Sigmoid colon (tissue), 7 donors: ENCODE data around the gene MINDY4. TPM values are rescaled to one million over a fixed set of nuclear protein-coding genes. Genes with fewer than 3 reads are reported as not detected.

ENCODE experiments used
- DNase-seq: peaks from one replicate; pipeline ENCODE4 v3.0.0-alpha.2; 2019
- H3K27ac ChIP-seq, 4 donors: fragments of 200-600 bp; sonication (generic); one replicate each; pipeline ENCODE4 v1.5.1; 2016 to 2019; ENCODE audit warnings: mild to moderate bottlenecking in 1 of 4
- H3K27me3 ChIP-seq, 3 donors: fragments of 200-600 bp; sonication (generic); one replicate each; pipeline ENCODE4 v1.5.1; 2019; ENCODE audit warnings: mild to moderate bottlenecking in 1 of 3
- H3K36me3 ChIP-seq, 4 donors: fragments of 200-600 bp; sonication (generic); one replicate each; pipeline ENCODE4 v1.5.1; 2016 to 2019
- H3K4me1 ChIP-seq, 4 donors: fragments of 200-600 bp; sonication (generic); one replicate each; pipeline ENCODE4 v1.5.1; 2017 to 2019
- H3K4me3 ChIP-seq, 4 donors: fragments of 200-600 bp; sonication (generic); one replicate each; pipeline ENCODE4 v1.5.1; 2017 to 2019; ENCODE audit warnings: mild to moderate bottlenecking in 2 of 4, moderate library complexity in 1 of 4
- H3K9me3 ChIP-seq, 4 donors: fragments of 200-600 bp in 3 of 4; sonication (generic) in 3 of 4; one replicate each; pipeline versions ENCODE4 v1.5.1 to v1.6.1; 2013 to 2019
- CTCF ChIP-seq, 4 experiments: fragments of 450-650 bp in 3 of 4; fragments of 200-600 bp in 1 of 4; IDR thresholded peaks; one replicate each; pipeline ENCODE4 v1.5.1; 2016 to 2019; ENCODE audit warnings: antibody characterized with exemption in 4 of 4, mild to moderate bottlenecking in 3 of 4, moderate library complexity in 2 of 4
- EP300 ChIP-seq, 4 donors: sonication (generic); formaldehyde crosslinking; IDR thresholded peaks; one replicate each; pipeline ENCODE4 v1.6.1; 2017; ENCODE audit warnings: antibody characterized with exemption in 4 of 4
- POLR2A ChIP-seq, 2 donors: fragments of 450-650 bp; IDR thresholded peaks; one replicate each; pipeline ENCODE4 v1.6.1; 2016; ENCODE audit warnings: antibody characterized with exemption in 2 of 2, mild to moderate bottlenecking in 2 of 2, moderate library complexity in 2 of 2
- POLR2AphosphoS5 ChIP-seq, 4 donors: sonication (generic); formaldehyde crosslinking; IDR thresholded peaks; one replicate each; pipeline ENCODE4 v1.6.1; 2017; ENCODE audit warnings: antibody characterized with exemption in 4 of 4
- WGBS, 2 donors: extraction: QIAGEN DNeasy Blood & Tissue Kit; methylation state at CpG; one replicate each; pipeline ENCODE4 v1.1.7; 2013; 5-methylcytosine and 5-hydroxymethylcytosine counted together
- intact Hi-C: fragments of 100-400 bp; cut with DNase I; formaldehyde crosslinking; loops from one replicate; pipeline ENCODE4 v1.15.1; 2023
- polyA plus RNA-seq, 3 donors: library from polyadenylated mRNA; stranded (reverse); fragments of 200-250 nt; gene quantifications; one replicate each; pipeline ENCODE4 v1.2.3, GENCODE V29; 2013
- total RNA-seq, 4 donors: library from RNA; depleted of rRNA; stranded (reverse); fragments of >200 nt; gene quantifications; one replicate each; pipeline ENCODE4 v1.1.0, GENCODE V29; 2016
- donor health status: healthy with polysubstance abuse.
- donor health status: Bipolar disorder and iron deficiency.
- donor health status: healthy.

The MINDY4 gene
- total and polyA plus RNA-seq, 7 donors: 1.2 to 26.3 (median 9.4) TPM

DNA sequence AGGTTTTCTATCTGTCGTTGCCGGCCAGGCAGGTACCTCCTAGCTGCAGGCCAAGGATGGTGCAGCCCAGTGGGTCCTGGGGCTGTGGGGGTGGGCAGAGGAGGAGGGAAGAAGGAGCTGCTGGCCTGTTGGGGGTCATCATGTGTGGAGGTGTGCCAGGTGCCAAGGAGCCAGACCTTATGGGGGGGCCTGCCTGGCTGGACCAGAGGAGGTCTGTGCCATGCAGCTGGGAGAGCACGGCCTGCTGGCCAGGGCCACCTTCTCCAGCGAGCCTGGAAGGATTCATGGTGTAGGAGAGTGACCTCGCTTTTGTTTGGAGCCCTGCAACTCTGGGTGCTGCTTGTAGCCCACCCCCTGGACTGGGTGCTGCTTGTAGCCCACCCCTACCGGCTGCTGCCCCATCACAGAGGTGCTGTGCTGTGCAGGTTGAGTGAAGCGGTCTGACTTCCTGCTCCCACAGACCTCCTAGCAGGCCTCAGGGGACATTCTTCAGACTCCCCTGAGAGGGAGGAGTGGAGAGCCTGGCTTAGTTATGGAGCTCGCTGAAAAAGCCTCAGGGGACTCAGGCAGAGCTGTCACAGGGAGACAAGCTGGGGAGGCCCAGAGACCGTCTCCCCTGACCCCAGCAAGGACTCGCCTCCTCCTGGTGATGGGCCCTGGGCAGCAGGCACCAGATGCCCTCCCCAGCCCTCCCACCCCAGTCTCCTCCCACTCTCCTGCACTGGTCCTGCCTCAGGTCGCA, 72.7 kb downstream of the MINDY4 start:
- H3K27ac ChIP-seq: peak overlapping the region; percentile 83 to 94 (median 88)
- DNase-seq: no peak
- intact Hi-C loops: no loop called here

GRCh38 chr7:30844483-30844874, 73.3 kb downstream of the MINDY4 start:
- H3K4me1 ChIP-seq: peaks cover 0 to 54% (median 44%) of the 10 kb centered on the region in 4 donors
- no peaks in the 10 kb centered on the region for H3K9me3 ChIP-seq
- TF ChIP-seq POLR2AphosphoS5 (IDR thresholded peaks at IDR 0.05): no peak
- TF ChIP-seq CTCF (IDR thresholded peaks at IDR 0.05): no peak
- no peak for TF ChIP-seq POLR2A (IDR thresholded peaks at IDR 0.05)
- TF ChIP-seq EP300 (IDR thresholded peaks at IDR 0.05): no peak
- intact Hi-C loops: no loop called here
- H3K36me3 ChIP-seq: peaks cover 0 to 1% (median 0%) of the 10 kb centered on the region in 4 donors
- no peaks in the 10 kb centered on the region for H3K27me3 ChIP-seq
- DNase-seq: no peak
- peak overlapping the region; percentile 83 to 94 (median 88) for H3K27ac ChIP-seq
- no peak overlapping the region for H3K4me3 ChIP-seq
- 90 to 93% methylated on average over 4 of the region's 4 CpGs for WGBS, 2 donors

More for the DNA sequence above, 72.7 kb downstream of the MINDY4 start:
- Histone ChIP-seq H3K27me3 (no peaks in the 10 kb centered on the region), H3K4me1 (peaks cover 0 to 53% (median 44%) of the 10 kb centered on the region in 4 donors), H3K36me3 (peaks cover 0 to 6% (median 0%) of the 10 kb centered on the region in 4 donors), H3K9me3 (no peaks in the 10 kb centered on the region), H3K4me3 (no peak overlapping the region)
- TF ChIP-seq POLR2AphosphoS5 (IDR thresholded peaks at IDR 0.05) (no peak), CTCF (IDR thresholded peaks at IDR 0.05) (no peak), POLR2A (IDR thresholded peaks at IDR 0.05) (no peak), EP300 (IDR thresholded peaks at IDR 0.05) (no peak)
- WGBS, 2 donors: 92 to 94% methylated on average over 11 of the region's 11 CpGs

DNA sequence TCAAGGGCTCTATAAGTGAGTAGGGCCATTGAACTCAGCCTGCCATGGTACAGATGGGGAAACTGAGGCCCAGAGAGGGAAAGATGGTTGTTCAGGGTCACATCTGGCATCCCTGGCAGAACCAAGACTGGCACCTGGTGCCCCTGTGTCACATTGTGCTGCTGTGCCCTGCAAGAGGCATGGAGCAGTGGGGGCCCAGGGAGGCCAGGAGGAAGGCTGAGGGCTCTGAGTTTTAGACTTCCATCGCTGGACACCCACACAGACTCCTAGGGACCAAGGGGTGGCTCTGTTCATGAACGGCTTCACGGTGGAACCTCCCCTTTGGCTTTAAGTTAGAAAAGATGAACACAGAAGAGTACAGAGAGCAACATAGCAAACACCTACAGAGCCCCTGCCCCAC, 73.7 kb downstream of the MINDY4 start:
- 98% methylated on average over 3 of the region's 3 CpGs for WGBS, 2 donors
- peaks cover 0 to 59% (median 45%) of the 10 kb centered on the region in 4 donors for H3K4me1 ChIP-seq

DNA sequence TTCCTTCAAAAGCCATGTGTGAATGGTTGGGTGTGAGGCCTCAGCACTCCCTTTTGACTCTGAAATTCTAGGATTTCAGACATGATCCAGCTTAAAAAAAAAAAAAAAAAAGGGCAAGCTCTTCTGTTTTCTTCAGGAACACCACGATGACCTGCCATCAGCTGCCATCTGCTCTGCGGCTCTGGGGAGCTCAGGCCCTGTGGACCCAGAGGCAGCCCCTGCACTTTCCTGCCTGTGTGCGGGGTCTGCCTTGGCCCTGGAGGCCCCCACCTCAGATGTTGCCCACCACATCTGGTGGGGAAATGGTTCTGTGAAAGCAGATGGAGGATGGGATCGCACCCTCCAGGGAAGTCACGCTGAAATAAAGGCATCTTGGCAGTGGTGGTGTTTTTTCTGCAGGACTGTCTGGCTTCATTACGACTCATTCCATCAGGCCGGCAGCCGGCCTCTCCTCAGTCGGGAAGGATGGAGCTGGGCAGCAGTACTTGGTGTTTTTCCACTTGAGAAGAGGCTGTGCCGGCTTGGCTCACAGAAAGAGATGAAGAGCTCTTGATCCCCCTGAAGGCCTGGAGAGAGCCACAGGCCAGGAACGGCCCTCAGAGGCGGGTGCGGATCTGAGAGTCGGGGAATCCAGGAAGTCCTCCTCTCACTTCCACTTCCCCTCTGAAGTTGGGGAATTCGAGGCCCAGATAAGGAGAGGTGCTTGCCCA, 74.4 kb downstream of the MINDY4 start:
- intact Hi-C loops: no loop called here
- H3K27ac ChIP-seq: peak overlapping the region; percentile 83 to 94 (median 88)
- TF ChIP-seq POLR2A (IDR thresholded peaks at IDR 0.05): no peak
- peak in 2 of 4 donors; percentile 40 to 44 for TF ChIP-seq POLR2AphosphoS5 (IDR thresholded peaks at IDR 0.05)
- H3K9me3 ChIP-seq: no peaks in the 10 kb centered on the region
- no peaks in the 10 kb centered on the region for H3K36me3 ChIP-seq
- peak; percentile 85 for DNase-seq
- H3K4me3 ChIP-seq: no peak overlapping the region
- peaks cover 0 to 60% (median 48%) of the 10 kb centered on the region in 4 donors for H3K4me1 ChIP-seq
- WGBS, 2 donors: 74 to 81% methylated on average over 15 of the region's 15 CpGs
- no peaks in the 10 kb centered on the region for H3K27me3 ChIP-seq

More for the DNA sequence above, 73.7 kb downstream of the MINDY4 start:
- Histone ChIP-seq H3K27ac (peak overlapping the region; percentile 83 to 94 (median 88)), H3K27me3 (no peaks in the 10 kb centered on the region), H3K36me3 (no peaks in the 10 kb centered on the region), H3K9me3 (no peaks in the 10 kb centered on the region), H3K4me3 (no peak overlapping the region)
- intact Hi-C loops: no loop called here
- no peak for DNase-seq
- TF ChIP-seq POLR2AphosphoS5 (IDR thresholded peaks at IDR 0.05): no peak

- 18 to 68% methylated on average over 6 of the region's 6 CpGs for WGBS, 2 donors
- H3K4me1 ChIP-seq: peaks cover 0 to 64% (median 53%) of the 10 kb centered on the region in 4 donors
- no peaks in the 10 kb centered on the region for H3K9me3 ChIP-seq
- intact Hi-C loops: no loop called here
- H3K27ac ChIP-seq: peak overlapping the region; percentile 83 to 94 (median 88)
- TF ChIP-seq EP300 (IDR thresholded peaks at IDR 0.05) (no peak), POLR2AphosphoS5 (IDR thresholded peaks at IDR 0.05) (no peak)
- DNase-seq: no peak
- no peak overlapping the region for H3K4me3 ChIP-seq
- no peaks in the 10 kb centered on the region for H3K36me3 ChIP-seq
- H3K27me3 ChIP-seq: no peaks in the 10 kb centered on the region
Measured at GRCh38 chr7:30846378-30846777, 75.2 kb downstream of the MINDY4 start.
